VCaP (cell line): ENCODE data around the gene LSM2.

Source experiments
- H3K27ac ChIP-seq: fragments of 450-650 bp; 2 replicates; pipeline ENCODE4 v1.5.1; 2017
- TF ChIP-seq, protein P1 (sequence below): fragments of 450-650 bp; conservative IDR thresholded peaks from 2 replicates; pipeline ENCODE4 v1.5.1; 2017; ENCODE audit warnings: mild to moderate bottlenecking, moderate library complexity

Gene LSM2

DNA sequence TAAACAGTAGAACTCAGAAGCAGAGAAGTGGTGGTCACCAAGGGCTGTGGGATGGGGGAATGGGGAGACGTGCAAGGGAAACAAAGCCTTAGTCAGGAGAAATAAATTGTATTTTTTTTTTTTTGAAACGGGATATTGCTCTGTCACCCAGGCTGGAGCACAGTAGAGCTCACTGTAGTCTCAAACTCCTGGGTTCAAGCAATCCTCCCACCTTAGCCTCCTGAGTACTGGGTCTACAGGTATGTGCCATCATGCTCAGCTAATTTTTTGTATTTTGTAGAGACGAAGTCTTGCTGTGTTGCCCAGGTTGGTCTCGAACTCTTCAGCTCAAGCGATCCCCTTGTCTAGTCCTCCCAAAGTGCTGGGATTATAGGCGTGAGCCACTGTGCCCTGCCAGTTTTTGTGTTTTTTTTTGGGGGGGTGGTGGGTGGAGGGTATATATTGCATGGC lies 24.1 kb upstream of the LSM2 start:
- TF ChIP-seq, protein P1, sequence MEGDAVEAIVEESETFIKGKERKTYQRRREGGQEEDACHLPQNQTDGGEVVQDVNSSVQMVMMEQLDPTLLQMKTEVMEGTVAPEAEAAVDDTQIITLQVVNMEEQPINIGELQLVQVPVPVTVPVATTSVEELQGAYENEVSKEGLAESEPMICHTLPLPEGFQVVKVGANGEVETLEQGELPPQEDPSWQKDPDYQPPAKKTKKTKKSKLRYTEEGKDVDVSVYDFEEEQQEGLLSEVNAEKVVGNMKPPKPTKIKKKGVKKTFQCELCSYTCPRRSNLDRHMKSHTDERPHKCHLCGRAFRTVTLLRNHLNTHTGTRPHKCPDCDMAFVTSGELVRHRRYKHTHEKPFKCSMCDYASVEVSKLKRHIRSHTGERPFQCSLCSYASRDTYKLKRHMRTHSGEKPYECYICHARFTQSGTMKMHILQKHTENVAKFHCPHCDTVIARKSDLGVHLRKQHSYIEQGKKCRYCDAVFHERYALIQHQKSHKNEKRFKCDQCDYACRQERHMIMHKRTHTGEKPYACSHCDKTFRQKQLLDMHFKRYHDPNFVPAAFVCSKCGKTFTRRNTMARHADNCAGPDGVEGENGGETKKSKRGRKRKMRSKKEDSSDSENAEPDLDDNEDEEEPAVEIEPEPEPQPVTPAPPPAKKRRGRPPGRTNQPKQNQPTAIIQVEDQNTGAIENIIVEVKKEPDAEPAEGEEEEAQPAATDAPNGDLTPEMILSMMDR, result no peak
- H3K27ac ChIP-seq, result peak overlapping the region; percentile 66

DNA sequence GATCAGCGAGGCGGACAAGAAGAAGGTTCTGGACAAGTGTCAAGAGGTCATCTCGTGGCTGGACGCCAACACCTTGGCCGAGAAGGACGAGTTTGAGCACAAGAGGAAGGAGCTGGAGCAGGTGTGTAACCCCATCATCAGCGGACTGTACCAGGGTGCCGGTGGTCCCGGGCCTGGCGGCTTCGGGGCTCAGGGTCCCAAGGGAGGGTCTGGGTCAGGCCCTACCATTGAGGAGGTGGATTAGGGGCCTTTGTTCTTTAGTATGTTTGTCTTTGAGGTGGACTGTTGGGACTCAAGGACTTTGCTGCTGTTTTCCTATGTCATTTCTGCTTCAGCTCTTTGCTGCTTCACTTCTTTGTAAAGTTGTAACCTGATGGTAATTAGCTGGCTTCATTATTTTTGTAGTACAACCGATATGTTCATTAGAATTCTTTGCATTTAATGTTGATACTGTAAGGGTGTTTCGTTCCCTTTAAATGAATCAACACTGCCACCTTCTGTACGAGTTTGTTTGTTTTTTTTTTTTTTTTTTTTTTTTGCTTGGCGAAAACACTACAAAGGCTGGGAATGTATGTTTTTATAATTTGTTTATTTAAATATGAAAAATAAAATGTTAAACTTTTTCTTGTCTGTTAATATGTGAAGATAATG lies 23.0 kb upstream of the LSM2 start:
- TF ChIP-seq, protein P1, result peak; percentile 48
- peak overlapping the region; percentile 66 for H3K27ac ChIP-seq

GRCh38 chr6:31827286-31828079 lies 20.7 kb upstream of the LSM2 start, which contains the start of gene HSPA1B:
Gene HSPA1B, plus strand, starts transcription at chr6:31827738. Its CDS starts 213 bp downstream, at chr6:31827951.
- peak within 1 kb of the TSS; percentile 97 for H3K27ac ChIP-seq
- TF ChIP-seq, protein P1, result no peak

- peak overlapping the region; percentile 97 for H3K27ac ChIP-seq
- TF ChIP-seq, protein P1, result no peak
These were observed 20.1 kb upstream of the LSM2 start for GRCh38 chr6:31826793-31827285.

GRCh38 chr6:31825553-31825952 lies 18.8 kb upstream of the LSM2 start:
- TF ChIP-seq, protein P1, result no peak
- H3K27ac ChIP-seq, result peak overlapping the region; percentile 97

GRCh38 chr6:31823592-31824196 lies 16.9 kb upstream of the LSM2 start:
- H3K27ac ChIP-seq, result peak overlapping the region; percentile 97

GRCh38 chr6:31822036-31822821 lies 15.5 kb upstream of the LSM2 start:
- TF ChIP-seq, protein P1, result no peak
- H3K27ac ChIP-seq, result peak overlapping the region; percentile 97
